Loucy (cell line): ENCODE measurements around the gene IL1R2.
A peak's percentile ranks its signal among the peaks of the same experiment; 100 is the strongest.

ENCODE experiments used
- H2AFZ ChIP-seq: fragments of 200-600 bp; sonication (generic); 2 replicates; pipeline ENCODE4 v1.6.0; 2016; ENCODE audit warnings: antibody characterized with exemption, mild to moderate bottlenecking, low read length, moderate library complexity
- H3F3A ChIP-seq: fragments of 200-600 bp; 2 replicates; pipeline ENCODE4 v1.6.0; 2016; ENCODE audit warnings: antibody characterized with exemption, low read depth, mild to moderate bottlenecking
- H3K27me3 ChIP-seq: fragments of 200-600 bp; sonication (generic); 2 replicates; pipeline ENCODE4 v1.6.1; 2014; ENCODE audit warnings: low read length, mild to moderate bottlenecking; ENCODE audit not compliant: insufficient read depth, poor library complexity, severe bottlenecking
- H3K36me3 ChIP-seq: fragments of 200-600 bp; sonication (generic); 2 replicates; pipeline ENCODE4 v1.6.1; 2016; ENCODE audit warnings: low read length; ENCODE audit not compliant: insufficient read depth
- H3K4me1 ChIP-seq: fragments of 200-600 bp; sonication (generic); 2 replicates; pipeline ENCODE4 v1.5.1; 2014; ENCODE audit warnings: low read length, mild to moderate bottlenecking; ENCODE audit not compliant: insufficient read depth, poor library complexity, severe bottlenecking
- H3K4me2 ChIP-seq: fragments of 200-600 bp; sonication (generic); 2 replicates; pipeline ENCODE4 v1.6.0; 2014; ENCODE audit warnings: antibody characterized with exemption, low read length, low read depth, mild to moderate bottlenecking; ENCODE audit not compliant: poor library complexity, severe bottlenecking
- H3K4me3 ChIP-seq: fragments of 200-600 bp; sonication (generic); 2 replicates; pipeline ENCODE4 v1.5.1; 2014; ENCODE audit warnings: low read length, mild to moderate bottlenecking, mixed read lengths; ENCODE audit not compliant: poor library complexity, severe bottlenecking
- H3K79me2 ChIP-seq: fragments of 200-600 bp; sonication (generic); 2 replicates; pipeline ENCODE4 v1.6.1; 2014; ENCODE audit warnings: low read length; ENCODE audit not compliant: insufficient read depth
- H3K9ac ChIP-seq: fragments of 200-600 bp; sonication (generic); 2 replicates; pipeline ENCODE4 v1.6.0; 2014; ENCODE audit warnings: mild to moderate bottlenecking, low read depth, low read length, moderate library complexity; ENCODE audit not compliant: poor library complexity, severe bottlenecking
- H3K9me2 ChIP-seq: fragments of 200-600 bp; sonication (generic); replicated peaks from 2 replicates; pipeline ENCODE4 v1.6.1; 2016; ENCODE audit warnings: low read depth, low read length, mixed read lengths
- H3K9me3 ChIP-seq: fragments of 200-600 bp; sonication (generic); 2 replicates; pipeline ENCODE4 v1.6.1; 2014; ENCODE audit warnings: mild to moderate bottlenecking, antibody characterized with exemption, low read length, low read depth; ENCODE audit not compliant: insufficient read depth
- H4K20me1 ChIP-seq: fragments of 200-600 bp; sonication (generic); 2 replicates; pipeline ENCODE4 v1.6.0; 2014; ENCODE audit warnings: antibody characterized with exemption, low read length, mild to moderate bottlenecking; ENCODE audit not compliant: insufficient read depth, poor library complexity, severe bottlenecking
- EZH2phosphoT487 ChIP-seq: fragments of 200-600 bp; IDR thresholded peaks from 2 replicates; pipeline ENCODE4 v1.6.1; 2018; ENCODE audit warnings: antibody characterized with exemption, mild to moderate bottlenecking, moderate library complexity, borderline replicate concordance
- TF ChIP-seq, protein P1 (sequence below): fragments of 200-600 bp; sonication (generic); conservative IDR thresholded peaks from 2 replicates; pipeline ENCODE4 v1.5.1; 2014; ENCODE audit warnings: mild to moderate bottlenecking, antibody characterized with exemption, low read length

IL1R2 gene

DNA sequence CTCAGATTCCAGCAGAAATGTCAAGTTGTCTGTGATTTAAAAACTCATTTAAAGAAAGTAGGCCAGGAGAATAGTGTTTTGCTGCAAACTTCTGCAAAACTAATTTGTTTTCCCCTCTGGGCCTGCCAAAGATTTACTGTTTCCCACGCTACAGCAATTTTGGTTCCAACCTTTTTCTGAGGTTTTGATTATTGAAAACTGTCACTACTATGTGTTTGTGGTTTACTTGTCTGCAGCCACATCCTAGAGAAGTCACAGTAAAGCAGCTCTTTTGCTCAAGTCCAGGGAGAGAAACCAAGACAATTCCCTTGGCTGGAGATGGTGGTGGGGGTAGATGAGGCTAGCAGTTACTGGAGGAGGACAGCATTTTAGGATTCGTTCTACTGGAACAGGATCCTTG is 12.8 kb downstream of the IL1R2 start:
- no peak overlapping the region for H3K4me2 ChIP-seq
- TF ChIP-seq EZH2phosphoT487, result no peak
- TF ChIP-seq, protein P1, sequence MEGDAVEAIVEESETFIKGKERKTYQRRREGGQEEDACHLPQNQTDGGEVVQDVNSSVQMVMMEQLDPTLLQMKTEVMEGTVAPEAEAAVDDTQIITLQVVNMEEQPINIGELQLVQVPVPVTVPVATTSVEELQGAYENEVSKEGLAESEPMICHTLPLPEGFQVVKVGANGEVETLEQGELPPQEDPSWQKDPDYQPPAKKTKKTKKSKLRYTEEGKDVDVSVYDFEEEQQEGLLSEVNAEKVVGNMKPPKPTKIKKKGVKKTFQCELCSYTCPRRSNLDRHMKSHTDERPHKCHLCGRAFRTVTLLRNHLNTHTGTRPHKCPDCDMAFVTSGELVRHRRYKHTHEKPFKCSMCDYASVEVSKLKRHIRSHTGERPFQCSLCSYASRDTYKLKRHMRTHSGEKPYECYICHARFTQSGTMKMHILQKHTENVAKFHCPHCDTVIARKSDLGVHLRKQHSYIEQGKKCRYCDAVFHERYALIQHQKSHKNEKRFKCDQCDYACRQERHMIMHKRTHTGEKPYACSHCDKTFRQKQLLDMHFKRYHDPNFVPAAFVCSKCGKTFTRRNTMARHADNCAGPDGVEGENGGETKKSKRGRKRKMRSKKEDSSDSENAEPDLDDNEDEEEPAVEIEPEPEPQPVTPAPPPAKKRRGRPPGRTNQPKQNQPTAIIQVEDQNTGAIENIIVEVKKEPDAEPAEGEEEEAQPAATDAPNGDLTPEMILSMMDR, result no peak
- no peaks in the 10 kb centered on the region for H3K9me3 ChIP-seq

DNA sequence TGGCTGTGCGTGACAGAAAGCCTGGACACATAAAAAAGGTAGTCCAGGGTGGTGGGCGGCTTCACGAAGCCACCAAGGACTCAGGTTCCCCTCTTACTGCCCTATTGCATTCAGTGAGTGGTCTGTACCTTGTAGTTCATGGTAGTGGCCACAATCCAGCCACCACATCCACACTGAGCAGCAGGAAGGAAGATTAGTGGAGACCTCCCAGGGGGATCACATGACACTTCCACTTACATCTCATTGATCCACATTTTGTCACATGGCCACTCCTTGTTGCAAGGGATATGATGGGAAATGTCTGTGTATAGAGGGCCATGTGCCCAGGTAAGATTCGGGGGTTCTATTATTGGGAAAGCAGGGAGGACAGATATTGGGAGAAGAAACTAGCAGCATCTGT is 13.7 kb downstream of the IL1R2 start:
- Histone ChIP-seq H3F3A (no peaks in the 10 kb centered on the region), H3K79me2 (no peaks in the 10 kb centered on the region), H3K4me1 (no peaks in the 10 kb centered on the region), H3K36me3 (no peaks in the 10 kb centered on the region), H3K9ac (no peak overlapping the region), H3K9me2 (no peaks in the 10 kb centered on the region), H3K4me2 (no peak overlapping the region), H3K27me3 (no peaks in the 10 kb centered on the region), H3K9me3 (no peaks in the 10 kb centered on the region), H2AFZ (no peak overlapping the region), H4K20me1 (no peaks in the 10 kb centered on the region), H3K4me3 (no peak overlapping the region)
- no peak for TF ChIP-seq EZH2phosphoT487
- TF ChIP-seq, protein P1, result no peak

More for the DNA sequence above, 12.8 kb downstream of the IL1R2 start:
- Histone ChIP-seq H2AFZ (no peak overlapping the region), H4K20me1 (no peaks in the 10 kb centered on the region), H3K9me2 (no peaks in the 10 kb centered on the region), H3F3A (no peaks in the 10 kb centered on the region), H3K4me1 (no peaks in the 10 kb centered on the region), H3K36me3 (no peaks in the 10 kb centered on the region), H3K79me2 (no peaks in the 10 kb centered on the region), H3K27me3 (no peaks in the 10 kb centered on the region), H3K9ac (no peak overlapping the region), H3K4me3 (no peak overlapping the region)

DNA sequence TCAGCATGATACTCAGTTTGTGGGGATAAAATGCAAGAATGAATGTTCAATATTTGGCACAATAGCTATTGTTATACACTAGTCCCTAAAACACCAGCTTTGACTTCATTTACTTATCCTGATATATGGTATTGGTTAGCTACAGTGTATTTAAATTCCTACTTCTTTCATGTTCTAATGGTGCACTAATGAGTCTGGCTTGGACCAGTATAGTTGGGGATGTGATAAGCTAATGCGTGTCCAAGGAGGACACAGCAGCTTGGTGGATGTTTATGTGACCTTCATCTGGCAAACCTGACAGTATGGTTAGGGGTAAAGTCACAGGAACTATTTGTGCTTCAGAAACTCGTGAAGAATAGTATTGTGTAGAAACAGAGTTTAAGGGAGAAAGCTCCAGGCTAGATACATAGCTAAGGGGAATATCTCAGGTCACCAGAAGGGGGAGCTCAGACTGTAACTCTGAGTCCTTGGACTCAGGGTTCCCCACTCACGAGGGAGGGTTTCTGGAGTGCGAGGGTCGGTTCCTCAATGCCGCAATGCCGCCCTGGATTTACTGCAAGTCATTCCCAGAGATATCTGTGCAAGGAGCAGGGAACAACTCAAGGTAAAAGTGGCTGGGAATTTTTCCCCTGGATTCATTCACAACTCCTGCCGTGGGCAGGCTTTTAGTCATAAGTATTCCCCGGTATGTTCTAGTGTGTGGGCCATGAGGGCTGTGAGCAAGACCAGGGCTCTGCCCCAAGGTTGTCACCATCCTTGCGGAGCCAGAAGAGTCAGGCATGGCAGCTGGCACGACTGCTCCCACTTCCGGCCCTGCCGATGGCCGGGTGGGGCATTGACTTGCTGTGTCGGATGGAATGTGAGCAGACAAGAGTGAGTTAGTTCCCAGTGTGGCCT is 14.5 kb downstream of the IL1R2 start:
- Histone ChIP-seq H3K4me2 (no peak overlapping the region), H3K36me3 (no peaks in the 10 kb centered on the region), H3K4me3 (no peak overlapping the region), H3K27me3 (no peaks in the 10 kb centered on the region), H2AFZ (peak overlapping the region; percentile 39; the same call in 1 of the 2 replicates), H3K79me2 (no peaks in the 10 kb centered on the region), H3K9me3 (no peaks in the 10 kb centered on the region), H3K9me2 (no peaks in the 10 kb centered on the region), H3F3A (no peaks in the 10 kb centered on the region), H3K4me1 (no peaks in the 10 kb centered on the region), H3K9ac (no peak overlapping the region), H4K20me1 (no peaks in the 10 kb centered on the region)
- TF ChIP-seq, protein P1, result peak; percentile 89
- TF ChIP-seq EZH2phosphoT487, result no peak
